Epithelial cell of proximal tubule (primary cell): ENCODE data around the gene MCRIP1. TPM values are rescaled to one million over a fixed set of nuclear protein-coding genes. Genes with fewer than 3 reads are reported as not detected.

Source experiments
- DNase-seq: peaks from one replicate; pipeline ENCODE4 v3.0.0-alpha.2; 2011; ENCODE audit warnings: low read depth
- H3K4me3 ChIP-seq: 2 replicates; pipeline ENCODE4 v1.5.1; 2011; ENCODE audit warnings: low read depth, mild to moderate bottlenecking, low read length
- CTCF ChIP-seq: conservative IDR thresholded peaks from 2 replicates; pipeline ENCODE4 v1.5.1; 2012; ENCODE audit warnings: low read depth, mild to moderate bottlenecking, low read length
- total RNA-seq: library from RNA; depleted of rRNA; stranded (reverse); fragments of >200 nt; gene quantifications from 2 replicates; pipeline ENCODE4 v1.2.3, GENCODE V29; 2015

Gene MCRIP1
- total RNA-seq, 1 donor from 2014 or later, result 153 TPM

GRCh38 chr17:81859906-81860755, 27.0 kb upstream of the MCRIP1 start, which contains the start of gene P4HB:
P4HB (minus strand) TSS chr17:81860535; CDS start chr17:81860471, 64 bp downstream.
- TF ChIP-seq CTCF, result no peak
- no peak for DNase-seq
- peak within 1 kb of the TSS; percentile 93 for H3K4me3 ChIP-seq

GRCh38 chr17:81858967-81859905, 26.1 kb upstream of the MCRIP1 start:
- no peak for TF ChIP-seq CTCF
- DNase-seq, result no peak
- H3K4me3 ChIP-seq, result peak overlapping the region; percentile 93

- no peak for TF ChIP-seq CTCF
- peak overlapping the region; percentile 93 for H3K4me3 ChIP-seq
- no peak for DNase-seq
Measured at GRCh38 chr17:81858170-81858966, 25.3 kb upstream of the MCRIP1 start.

GRCh38 chr17:81854974-81855774, 22.1 kb upstream of the MCRIP1 start:
- no peak overlapping the region for H3K4me3 ChIP-seq
- no peak for TF ChIP-seq CTCF
- DNase-seq, result no peak

- TF ChIP-seq CTCF, result no peak
- no peak overlapping the region for H3K4me3 ChIP-seq
- no peak for DNase-seq
Measured at GRCh38 chr17:81852237-81852636, 19.1 kb upstream of the MCRIP1 start.

GRCh38 chr17:81851423-81851822, 18.3 kb upstream of the MCRIP1 start:
- no peak for DNase-seq
- no peak for TF ChIP-seq CTCF
- no peak overlapping the region for H3K4me3 ChIP-seq
